Measurements from ENCODE around the gene FAM120C. TPM values are rescaled to one million over a fixed set of nuclear protein-coding genes. Genes with fewer than 3 reads are reported as not detected.

The FAM120C gene
- total and polyA plus RNA-seq, 2 of the 4 experiments (the other 2 are of a cell fraction): 3.4 to 3.6 TPM

- dilution Hi-C loops (cut with HindIII; ENCODE audit: low sequenced_read_pairs, unreplicated experiment) (no loop called here), intact Hi-C loops (cut with micrococcal nuclease) (no loop called here), in situ Hi-C loops (cut with MboI; ENCODE audit: low sequenced_read_pairs) (no loop called here)
- H3K14ac ChIP-seq (replicated peaks; ENCODE audit: low read depth, low read length): no peak overlapping the region
- no peak overlapping the region for H3K4ac ChIP-seq (ENCODE audit: low read depth, low read length)
- no peaks in the 10 kb centered on the region for H3K4me1 ChIP-seq (ENCODE audit: control insufficient read depth, insufficient read depth, low read length)
- H4K20me1 ChIP-seq (ENCODE audit: insufficient read depth, low read length): no peaks in the 10 kb centered on the region
- no peak overlapping the region for H3K9ac ChIP-seq (ENCODE audit: low read depth, low read length)
- DNase-seq (no peak), ATAC-seq (ENCODE audit: low read depth) (no peak)
- H2BK5ac ChIP-seq (ENCODE audit: low read depth, low read length, poor library complexity, severe bottlenecking): no peak overlapping the region
- no peak overlapping the region for H4K91ac ChIP-seq (ENCODE audit: insufficient read depth, low read depth, low read length)
- no peak overlapping the region for H3K4me3 ChIP-seq (ENCODE audit: insufficient read depth, low read depth, low read length)
- H2BK15ac ChIP-seq (ENCODE audit: low read depth, low read length): no peak overlapping the region
- BruUV-seq (replicated peaks): no TSS peak
- H3K23ac ChIP-seq (ENCODE audit: low read depth, low read length): no peak overlapping the region
- H3K9me1 ChIP-seq (ENCODE audit: insufficient read depth, low read length): no peaks in the 10 kb centered on the region
- no peak overlapping the region for H2BK20ac ChIP-seq (ENCODE audit: low read depth, low read length)
- H3K79me1 ChIP-seq (ENCODE audit: low read depth in 1 of 2, low read length in 2 of 2): no peaks in the 10 kb centered on the region
- WGBS, 2 experiments (ENCODE audit: extremely low coverage in 2 of 2, insufficient read length in 1 of 2): no CpG with 5 or more reads among the region's 2 CpGs
- no peak overlapping the region for H3K4me2 ChIP-seq (ENCODE audit: low read depth, low read length)
- no peak overlapping the region for H2AK5ac ChIP-seq (ENCODE audit: low read depth, low read length)
- no peak overlapping the region for H4K5ac ChIP-seq (ENCODE audit: low read depth, low read length)
- H3K27ac ChIP-seq (ENCODE audit: insufficient read depth, low read length): no peak overlapping the region
- H3K36me3 ChIP-seq (ENCODE audit: control insufficient read depth, insufficient read depth, low read length): no peaks in the 10 kb centered on the region
- no peak overlapping the region for H2AK9ac ChIP-seq (replicated peaks; ENCODE audit: low read depth, low read length, poor library complexity)
- no peak for TF ChIP-seq NFE2L2 (IDR thresholded peaks at IDR 0.05; ENCODE audit: low read depth, low read length)
- TF ChIP-seq RCOR1 (IDR thresholded peaks at IDR 0.05; ENCODE audit: insufficient replicate concordance, low read length): no peak
- no peak for TF ChIP-seq CHD1 (IDR thresholded peaks at IDR 0.05; ENCODE audit: low read depth, low read length)
- TF ChIP-seq CTCF (conservative IDR thresholded peaks at IDR 0.05; ENCODE audit: low read depth, low read length): no peak
- TF ChIP-seq MAFK (IDR thresholded peaks at IDR 0.05; ENCODE audit: low read depth, low read length): no peak
- no peak for TF ChIP-seq ELK1 (IDR thresholded peaks at IDR 0.05; ENCODE audit: borderline replicate concordance, low read depth, low read length)
- no peak for TF ChIP-seq BHLHE40 (IDR thresholded peaks at IDR 0.05; ENCODE audit: low read depth, low read length)
- TF ChIP-seq, protein P1, sequence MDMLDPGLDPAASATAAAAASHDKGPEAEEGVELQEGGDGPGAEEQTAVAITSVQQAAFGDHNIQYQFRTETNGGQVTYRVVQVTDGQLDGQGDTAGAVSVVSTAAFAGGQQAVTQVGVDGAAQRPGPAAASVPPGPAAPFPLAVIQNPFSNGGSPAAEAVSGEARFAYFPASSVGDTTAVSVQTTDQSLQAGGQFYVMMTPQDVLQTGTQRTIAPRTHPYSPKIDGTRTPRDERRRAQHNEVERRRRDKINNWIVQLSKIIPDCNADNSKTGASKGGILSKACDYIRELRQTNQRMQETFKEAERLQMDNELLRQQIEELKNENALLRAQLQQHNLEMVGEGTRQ (IDR thresholded peaks at IDR 0.05; ENCODE audit: low read depth, low read length): no peak
- TF ChIP-seq FOS (IDR thresholded peaks at IDR 0.05; ENCODE audit: low read depth, low read length): no peak
- no peak overlapping the region for H4K8ac ChIP-seq (ENCODE audit: low read depth in 2 of 2, low read length in 2 of 2)
- no peaks in the 10 kb centered on the region for H3K27me3 ChIP-seq (ENCODE audit: control insufficient read depth, insufficient read depth, low read length)
- H3K9me3 ChIP-seq (ENCODE audit: control insufficient read depth, insufficient read depth, low read length): no peaks in the 10 kb centered on the region
- ChIA-PET POLR2A (ENCODE audit: unreplicated experiment) (no interaction called here), CTCF (no interaction called here)
- H2AFZ ChIP-seq (replicated peaks; ENCODE audit: low read length, poor library complexity): no peak overlapping the region
- no peak overlapping the region for H2BK120ac ChIP-seq (ENCODE audit: low read depth, low read length)
- H3K56ac ChIP-seq (ENCODE audit: extremely low read depth, insufficient read depth, low read length): no peak overlapping the region
- H3K18ac ChIP-seq (ENCODE audit: low read depth, low read length): no peak overlapping the region
Measured at GRCh38 chrX:54063361-54063760, 119.7 kb downstream of the FAM120C start.

Measured in IMR-90 (cell line).